Panc1 (cell line): ENCODE results near the gene FAM89A. TPM values are rescaled to one million over a fixed set of nuclear protein-coding genes. Genes with fewer than 3 reads are reported as not detected.
"Not testable (repeated sequence)": the region's sequence is repeated elsewhere in the genome, so short reads cannot be mapped to it uniquely, and the experiment has no call there.

Experiments
- ATAC-seq: fragments of 200-7000 bp; cut with Tn5 transposase; 2 replicates; pipeline ENCODE4 v1.9.1; 2020; ENCODE audit warnings: mild to moderate bottlenecking, moderate library complexity
- BruUV-seq: library from RNA; stranded (reverse); fragments of 400-500 nt; replicated peaks from 2 replicates; lab custom pipeline; 2021; lab: Mats Ljungman, UMichigan
- CTCF ChIA-PET: fragments of 300-600 bp; sonication (Branson Sonifier 250); formaldehyde crosslinking; loops from one replicate; lab custom pipeline; 2022; ENCODE audit warnings: antibody characterized with exemption; lab: Charles Lee
- POLR2A ChIA-PET: fragments of 300-600 bp; sonication (Branson Sonifier 250); formaldehyde crosslinking; loops from one replicate; lab custom pipeline; 2022; ENCODE audit warnings: antibody characterized with exemption; lab: Charles Lee
- DNase-seq: peaks from one replicate; pipeline ENCODE4 v3.0.0-alpha.2; 2010; ENCODE audit warnings: low read depth, low spot score
- H3K27ac ChIP-seq: 2 replicates; pipeline ENCODE4 v1.5.1; 2011; ENCODE audit warnings: mild to moderate bottlenecking, low read length, inconsistent platforms
- H3K27me3 ChIP-seq: fragments of 200-500 bp; sonication (Bioruptor generic); 2 replicates; pipeline ENCODE4 v1.6.0; 2014; ENCODE audit warnings: low read length, inconsistent platforms; ENCODE audit not compliant: control insufficient read depth, insufficient read depth
- H3K36me3 ChIP-seq: fragments of 200-500 bp; sonication (Bioruptor generic); 2 replicates; pipeline ENCODE4 v1.5.1; 2014; ENCODE audit warnings: inconsistent platforms, mild to moderate bottlenecking, low read length, moderate library complexity; ENCODE audit not compliant: control insufficient read depth, insufficient read depth
- H3K4me1 ChIP-seq: 2 replicates; pipeline ENCODE4 v1.5.1; 2011; ENCODE audit warnings: inconsistent platforms, mild to moderate bottlenecking, low read length, moderate library complexity; ENCODE audit not compliant: control insufficient read depth, insufficient read depth
- H3K4me3 ChIP-seq, 2 experiments: 2 replicates each; pipeline ENCODE4 v1.5.1; 2011 to 2012; ENCODE audit warnings: low read depth in 2 of 2, low read length in 2 of 2, mild to moderate bottlenecking in 2 of 2, inconsistent platforms in 1 of 2, moderate library complexity in 1 of 2
- H3K9me3 ChIP-seq: fragments of 200-500 bp; sonication (Bioruptor generic); 2 replicates; pipeline ENCODE4 v1.5.1; 2014; ENCODE audit warnings: low read depth, mild to moderate bottlenecking, inconsistent platforms, low read length, moderate library complexity; ENCODE audit not compliant: control insufficient read depth, insufficient read depth
- POLR2AphosphoS5 ChIP-seq: IDR thresholded peaks from 2 replicates; pipeline ENCODE4 v1.6.1; 2012; ENCODE audit warnings: mild to moderate bottlenecking, low read depth, low read length, moderate library complexity
- SIN3A ChIP-seq: IDR thresholded peaks from 2 replicates; pipeline ENCODE4 v1.6.1; 2012; ENCODE audit warnings: low read depth, mild to moderate bottlenecking, low read length, moderate library complexity, borderline replicate concordance; ENCODE audit not compliant: insufficient read depth
- TCF7L2 ChIP-seq: IDR thresholded peaks from 2 replicates; pipeline ENCODE4 v1.6.1; 2011; ENCODE audit warnings: mild to moderate bottlenecking, low read depth, low read length, inconsistent platforms
- in situ Hi-C: cut with HindIII; loops from 2 replicates; pipeline ENCODE4 v1.10.0; 2016; ENCODE audit warnings: low sequenced_read_pairs, low pct_unique_long_range_greater_than_20kb
- intact Hi-C: fragments of 100-400 bp; cut with micrococcal nuclease; formaldehyde crosslinking; loops from one replicate; pipeline ENCODE4 v1.10.0; 2022; ENCODE audit not compliant: unreplicated experiment
- total RNA-seq: library from RNA; stranded (reverse); gene quantifications from one replicate; pipeline ENCODE4 v1.2.1, GENCODE V29; 2021; ENCODE audit not compliant: unreplicated experiment
- TF ChIP-seq, protein P1 (sequence below): fragments of 450-650 bp; IDR thresholded peaks from 2 replicates; pipeline ENCODE4 v1.5.1; 2017; ENCODE audit warnings: mild to moderate bottlenecking
- TF ChIP-seq, protein P2 (sequence below), 2 experiments: IDR thresholded peaks; 2 replicates each; pipeline ENCODE4 v1.6.1; 2011 to 2012; ENCODE audit warnings: low read depth in 2 of 2, control low read depth in 1 of 2, low read length in 1 of 2, mild to moderate bottlenecking in 1 of 2, moderate library complexity in 1 of 2; ENCODE audit not compliant: insufficient read depth in 1 of 2

Gene FAM89A
- total RNA-seq, 1 experiment from 2014 or later: 2.2 TPM

DNA sequence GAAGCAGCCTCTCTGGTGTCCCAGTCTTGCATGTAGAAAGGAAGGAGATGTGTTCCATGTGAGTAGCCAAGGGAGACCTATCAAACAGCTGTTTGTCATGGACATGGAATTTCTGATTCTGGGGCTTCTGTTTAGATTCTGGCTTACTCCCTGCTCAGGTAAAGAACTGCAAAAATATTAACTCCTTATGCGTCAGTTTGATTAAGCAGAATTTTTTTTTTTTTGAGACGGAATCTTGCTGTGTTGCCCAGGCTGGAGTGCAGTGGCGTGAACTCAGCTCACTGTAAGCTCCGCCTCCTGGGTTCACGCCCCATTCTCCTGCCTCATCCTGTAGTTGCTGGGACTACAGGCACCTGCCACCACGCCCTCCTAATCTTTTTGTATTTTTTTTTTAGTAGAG is 54.3 kb downstream of the FAM89A start:
- Histone ChIP-seq H3K4me3 (no peak overlapping the region), H3K36me3 (peaks cover 9% of the 10 kb centered on the region; the same call in 1 of the 2 replicates), H3K4me1 (no peaks in the 10 kb centered on the region), H3K27me3 (no peaks in the 10 kb centered on the region), H3K27ac (no peak overlapping the region), H3K9me3 (no peaks in the 10 kb centered on the region)
- no TSS peak for BruUV-seq
- TF ChIP-seq POLR2AphosphoS5 (no peak), SIN3A (no peak), TCF7L2 (no peak)
- TF ChIP-seq, protein P1, sequence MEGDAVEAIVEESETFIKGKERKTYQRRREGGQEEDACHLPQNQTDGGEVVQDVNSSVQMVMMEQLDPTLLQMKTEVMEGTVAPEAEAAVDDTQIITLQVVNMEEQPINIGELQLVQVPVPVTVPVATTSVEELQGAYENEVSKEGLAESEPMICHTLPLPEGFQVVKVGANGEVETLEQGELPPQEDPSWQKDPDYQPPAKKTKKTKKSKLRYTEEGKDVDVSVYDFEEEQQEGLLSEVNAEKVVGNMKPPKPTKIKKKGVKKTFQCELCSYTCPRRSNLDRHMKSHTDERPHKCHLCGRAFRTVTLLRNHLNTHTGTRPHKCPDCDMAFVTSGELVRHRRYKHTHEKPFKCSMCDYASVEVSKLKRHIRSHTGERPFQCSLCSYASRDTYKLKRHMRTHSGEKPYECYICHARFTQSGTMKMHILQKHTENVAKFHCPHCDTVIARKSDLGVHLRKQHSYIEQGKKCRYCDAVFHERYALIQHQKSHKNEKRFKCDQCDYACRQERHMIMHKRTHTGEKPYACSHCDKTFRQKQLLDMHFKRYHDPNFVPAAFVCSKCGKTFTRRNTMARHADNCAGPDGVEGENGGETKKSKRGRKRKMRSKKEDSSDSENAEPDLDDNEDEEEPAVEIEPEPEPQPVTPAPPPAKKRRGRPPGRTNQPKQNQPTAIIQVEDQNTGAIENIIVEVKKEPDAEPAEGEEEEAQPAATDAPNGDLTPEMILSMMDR: no peak
- TF ChIP-seq, protein P2, sequence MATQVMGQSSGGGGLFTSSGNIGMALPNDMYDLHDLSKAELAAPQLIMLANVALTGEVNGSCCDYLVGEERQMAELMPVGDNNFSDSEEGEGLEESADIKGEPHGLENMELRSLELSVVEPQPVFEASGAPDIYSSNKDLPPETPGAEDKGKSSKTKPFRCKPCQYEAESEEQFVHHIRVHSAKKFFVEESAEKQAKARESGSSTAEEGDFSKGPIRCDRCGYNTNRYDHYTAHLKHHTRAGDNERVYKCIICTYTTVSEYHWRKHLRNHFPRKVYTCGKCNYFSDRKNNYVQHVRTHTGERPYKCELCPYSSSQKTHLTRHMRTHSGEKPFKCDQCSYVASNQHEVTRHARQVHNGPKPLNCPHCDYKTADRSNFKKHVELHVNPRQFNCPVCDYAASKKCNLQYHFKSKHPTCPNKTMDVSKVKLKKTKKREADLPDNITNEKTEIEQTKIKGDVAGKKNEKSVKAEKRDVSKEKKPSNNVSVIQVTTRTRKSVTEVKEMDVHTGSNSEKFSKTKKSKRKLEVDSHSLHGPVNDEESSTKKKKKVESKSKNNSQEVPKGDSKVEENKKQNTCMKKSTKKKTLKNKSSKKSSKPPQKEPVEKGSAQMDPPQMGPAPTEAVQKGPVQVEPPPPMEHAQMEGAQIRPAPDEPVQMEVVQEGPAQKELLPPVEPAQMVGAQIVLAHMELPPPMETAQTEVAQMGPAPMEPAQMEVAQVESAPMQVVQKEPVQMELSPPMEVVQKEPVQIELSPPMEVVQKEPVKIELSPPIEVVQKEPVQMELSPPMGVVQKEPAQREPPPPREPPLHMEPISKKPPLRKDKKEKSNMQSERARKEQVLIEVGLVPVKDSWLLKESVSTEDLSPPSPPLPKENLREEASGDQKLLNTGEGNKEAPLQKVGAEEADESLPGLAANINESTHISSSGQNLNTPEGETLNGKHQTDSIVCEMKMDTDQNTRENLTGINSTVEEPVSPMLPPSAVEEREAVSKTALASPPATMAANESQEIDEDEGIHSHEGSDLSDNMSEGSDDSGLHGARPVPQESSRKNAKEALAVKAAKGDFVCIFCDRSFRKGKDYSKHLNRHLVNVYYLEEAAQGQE (IDR thresholded peaks at IDR 0.05; ENCODE audit: insufficient read depth in 1 of 2, low read depth in 2 of 2, low read length in 1 of 2): no peak
- ChIA-PET CTCF (no interaction called here), POLR2A (no interaction called here)
- in situ Hi-C loops: no loop called here
- ATAC-seq (no peak), DNase-seq (no peak)
- intact Hi-C loops: no loop called here

GRCh38 chr1:230984622-230985515 is 55.2 kb downstream of the FAM89A start:
- CTCF ChIA-PET, H3K4me1 ChIP-seq, H3K27ac ChIP-seq, intact Hi-C loops, H3K9me3 ChIP-seq, BruUV-seq, H3K4me3 ChIP-seq, POLR2A ChIA-PET, in situ Hi-C loops, H3K36me3 ChIP-seq, DNase-seq, ATAC-seq, H3K27me3 ChIP-seq: not testable (repeated sequence)

DNA sequence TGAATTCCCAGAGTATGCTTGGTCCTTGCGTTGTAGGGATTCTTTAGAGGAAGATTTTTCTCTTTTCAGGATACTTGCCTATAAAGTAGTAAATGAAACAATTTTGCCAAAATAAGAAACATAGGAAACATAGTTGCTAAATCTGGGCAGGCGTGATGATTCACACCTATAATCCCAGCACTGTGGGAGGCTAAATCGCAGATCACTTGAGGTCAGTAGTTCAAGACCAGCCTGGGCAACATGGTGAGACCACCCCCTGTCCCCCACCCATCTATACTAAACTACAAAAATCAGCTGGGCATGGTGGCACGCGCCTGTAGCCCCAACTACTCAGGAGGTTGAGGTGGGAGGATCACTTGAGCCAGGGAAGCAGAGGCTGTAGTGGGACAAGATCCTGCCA is 56.2 kb downstream of the FAM89A start:
- CTCF ChIA-PET: no interaction called here
- intact Hi-C loops: no loop called here

More for the DNA sequence above, 56.2 kb downstream of the FAM89A start:
- BruUV-seq: no TSS peak
- no peak overlapping the region for H3K27ac ChIP-seq
- H3K4me3 ChIP-seq: no peak overlapping the region
- no peaks in the 10 kb centered on the region for H3K4me1 ChIP-seq
- TF ChIP-seq TCF7L2 (no peak), POLR2AphosphoS5 (no peak), SIN3A (no peak)
- TF ChIP-seq, protein P1: no peak
- TF ChIP-seq, protein P2 (IDR thresholded peaks at IDR 0.05; ENCODE audit: insufficient read depth in 1 of 2, low read depth in 2 of 2, low read length in 1 of 2): no peak
- ATAC-seq: no peak
- POLR2A ChIA-PET: no interaction called here
- in situ Hi-C loops: no loop called here
- H3K36me3 ChIP-seq: peaks cover 3% of the 10 kb centered on the region
- H3K27me3 ChIP-seq: no peaks in the 10 kb centered on the region
- no peaks in the 10 kb centered on the region for H3K9me3 ChIP-seq
- no peak for DNase-seq
